ENCODE measurements around the gene EYA2.

GRCh38 chr20:46960536-46960935 is 65.9 kb downstream of the EYA2 start:
- TF ChIP-seq CTCF (IDR thresholded peaks at IDR 0.05 in 4 of 5, conservative IDR thresholded peaks at IDR 0.05 in 1 of 5) (no peak), POLR2A (IDR thresholded peaks at IDR 0.05) (no peak)
